LNCaP clone FGC (cell line): Measurements from ENCODE around the gene ULK2.

Experiments
- DNase-seq: peaks from one replicate; pipeline ENCODE4 v3.0.0-alpha.2; 2011; ENCODE audit warnings: low read depth
- H3K4me3 ChIP-seq: 2 replicates; pipeline ENCODE4 v1.5.1; 2011; ENCODE audit warnings: mild to moderate bottlenecking, low read depth, low read length, control low read depth
- CTCF ChIP-seq: IDR thresholded peaks from 2 replicates; pipeline ENCODE4 v1.5.1; 2012; ENCODE audit warnings: mild to moderate bottlenecking; ENCODE audit not compliant: control insufficient read depth, insufficient read depth; ENCODE audit errors: extremely low read depth

Gene ULK2

DNA sequence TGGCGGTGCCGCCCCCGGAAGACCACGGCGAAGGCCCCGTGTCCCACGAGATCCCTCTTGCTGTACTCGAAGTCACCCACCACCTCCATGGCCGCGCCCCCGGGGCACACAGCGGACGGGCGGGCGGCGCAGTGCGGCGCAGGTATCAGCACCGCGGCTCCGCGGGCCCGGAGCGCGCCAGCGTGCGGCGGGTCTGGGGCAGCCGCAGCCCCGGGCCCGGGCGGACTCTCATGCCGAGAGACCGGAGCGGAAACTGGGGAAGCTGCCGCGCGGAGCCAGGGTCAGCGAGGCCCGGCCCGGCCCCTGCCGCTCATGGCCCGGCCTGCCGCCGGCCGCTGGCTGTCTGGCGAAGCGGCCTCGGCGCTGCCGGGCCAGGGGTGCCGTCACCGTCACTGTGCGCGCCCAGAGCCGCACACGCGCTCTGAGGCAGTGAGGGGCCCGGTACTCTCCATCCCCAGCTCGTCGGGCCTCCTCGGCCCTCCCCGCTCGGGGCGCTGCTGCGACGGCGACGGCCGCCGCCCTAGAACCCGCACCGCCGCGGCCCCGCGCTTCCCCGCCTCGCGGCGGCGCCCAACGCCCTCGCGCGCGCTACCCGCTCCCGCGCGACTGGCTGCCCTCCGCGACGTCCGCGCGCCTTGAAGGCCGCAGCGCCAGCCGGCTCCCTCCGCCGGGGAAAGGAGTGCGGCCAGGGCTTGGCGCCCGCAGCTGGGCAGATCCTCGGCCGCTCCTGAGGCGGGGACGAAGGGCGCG lies at the start of gene ULK2:
ULK2 (minus strand) TSS at position 608 of the 750 bp plus-strand sequence; CDS start at position 89, 519 bp downstream.
- DNase-seq: no peak
- H3K4me3 ChIP-seq: peak within 1 kb of the TSS; percentile 77
- TF ChIP-seq CTCF: peak; percentile 35; the same call in 1 of the 2 replicates

DNA sequence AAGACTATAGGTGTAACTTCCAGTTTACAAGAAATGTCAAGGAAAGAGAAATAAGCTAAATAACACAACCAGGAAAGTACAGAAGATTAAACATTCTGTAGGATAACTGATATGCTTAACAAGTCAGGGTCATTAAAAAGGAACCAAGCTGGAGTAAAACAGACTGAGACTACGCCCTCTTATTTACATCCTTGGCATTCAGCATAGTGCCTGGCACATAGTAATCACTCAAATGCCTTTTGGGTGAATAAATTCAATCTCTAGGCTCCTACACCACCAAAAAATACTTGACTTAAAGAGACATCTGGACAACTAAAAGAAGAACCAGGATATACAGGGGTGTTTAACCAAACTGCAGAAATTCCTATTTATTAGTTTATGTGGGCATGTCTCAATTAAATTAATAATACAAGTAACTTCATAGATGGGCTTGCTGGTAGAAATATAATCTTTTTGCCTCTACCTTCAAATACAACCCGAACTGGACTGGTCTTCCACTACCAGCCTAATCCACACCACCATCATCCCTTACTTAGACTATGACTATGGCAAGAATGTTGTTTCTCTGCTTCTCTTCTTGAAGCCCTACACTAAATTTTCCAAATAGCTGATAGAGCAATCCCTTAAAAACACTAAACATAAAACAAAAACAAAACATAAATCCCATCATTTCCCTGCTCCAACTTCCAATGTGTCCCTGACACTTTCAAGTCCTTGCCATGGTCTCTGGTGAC lies 47.7 kb upstream of the ULK2 start:
- H3K4me3 ChIP-seq: no peak overlapping the region
- TF ChIP-seq CTCF: no peak
- no peak for DNase-seq

GRCh38 chr17:19911033-19911432 lies 43.3 kb upstream of the ULK2 start:
- no peak for TF ChIP-seq CTCF
- DNase-seq: no peak
- no peak overlapping the region for H3K4me3 ChIP-seq

- no peak for TF ChIP-seq CTCF
- no peak overlapping the region for H3K4me3 ChIP-seq
- no peak for DNase-seq
Observed at GRCh38 chr17:19909139-19909538, 41.4 kb upstream of the ULK2 start.

DNA sequence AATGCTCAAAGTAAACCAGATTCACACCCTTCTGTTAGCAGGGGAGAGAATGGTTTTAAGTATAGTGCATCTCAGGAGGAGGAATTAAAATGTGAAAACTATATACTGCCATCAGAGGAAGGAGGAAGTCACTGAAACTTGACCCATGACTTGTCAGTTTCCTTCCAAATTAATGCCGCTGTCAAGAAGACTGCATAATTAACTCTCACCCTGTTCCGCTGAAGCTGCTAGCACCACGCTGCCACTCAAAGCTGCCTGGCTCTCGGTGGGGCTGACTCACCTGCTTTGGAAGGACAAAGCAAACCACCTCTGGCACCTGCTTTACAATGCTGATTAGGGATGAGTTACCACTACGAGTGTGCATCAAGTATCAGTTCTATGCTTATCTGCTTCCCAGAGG lies 37.8 kb upstream of the ULK2 start:
- TF ChIP-seq CTCF: no peak
- H3K4me3 ChIP-seq: no peak overlapping the region
- DNase-seq: no peak

GRCh38 chr17:19904924-19905323 lies 37.2 kb upstream of the ULK2 start:
- no peak for DNase-seq
- TF ChIP-seq CTCF: no peak
- no peak overlapping the region for H3K4me3 ChIP-seq
